K562 (cell line): ENCODE results near the gene RAG2.

ENCODE experiments used
- ELF4 ChIP-seq: fragments of 450-650 bp; formaldehyde crosslinking; IDR thresholded peaks from 2 replicates; pipeline ENCODE4 v1.4.0; 2022; ENCODE audit warnings: missing genetic modification characterization
- JUND ChIP-seq, 2 experiments: IDR thresholded peaks; 2 replicates in 1 of 2; 3 replicates in 1 of 2; pipeline ENCODE4 v1.6.1; 2011; ENCODE audit warnings: borderline replicate concordance in 2 of 2, low read depth in 2 of 2, low read length in 2 of 2, improper control_type of control experiment in 1 of 2, missing biosample characterization in 1 of 2, missing genetic modification characterization in 1 of 2, missing genetic modification reagents in 1 of 2
- MYC ChIP-seq, 2 experiments: fragments of 250-450 bp in 1 of 2; sonication (Bioruptor Pico) in 1 of 2; IDR thresholded peaks; 2 replicates each; pipeline versions ENCODE4 v1.5.1 to v1.6.1; 2012 to 2021; ENCODE audit warnings: low read depth in 2 of 2, borderline replicate concordance in 1 of 2, improper control_type of control experiment in 1 of 2, low read length in 1 of 2, mild to moderate bottlenecking in 1 of 2, moderate library complexity in 1 of 2
- SMAD4 ChIP-seq: fragments of 250-450 bp; sonication (Bioruptor Pico); conservative IDR thresholded peaks from 2 replicates; pipeline ENCODE4 v1.8.0; 2021; ENCODE audit warnings: inconsistent platforms, mild to moderate bottlenecking, moderate library complexity
- TF ChIP-seq, protein P1 (sequence below), 3 experiments: IDR thresholded peaks in 2 of 3; conservative IDR thresholded peaks in 1 of 3; 2 replicates each; pipeline ENCODE4 v1.5.1; 2011 to 2012; ENCODE audit warnings: low read length in 3 of 3, mild to moderate bottlenecking in 3 of 3, control low read depth in 2 of 3, improper control_type of control experiment in 1 of 3, inconsistent platforms in 1 of 3, low read depth in 1 of 3, mixed read lengths in 1 of 3, moderate library complexity in 1 of 3; ENCODE audit not compliant: insufficient read depth in 2 of 3

DNA sequence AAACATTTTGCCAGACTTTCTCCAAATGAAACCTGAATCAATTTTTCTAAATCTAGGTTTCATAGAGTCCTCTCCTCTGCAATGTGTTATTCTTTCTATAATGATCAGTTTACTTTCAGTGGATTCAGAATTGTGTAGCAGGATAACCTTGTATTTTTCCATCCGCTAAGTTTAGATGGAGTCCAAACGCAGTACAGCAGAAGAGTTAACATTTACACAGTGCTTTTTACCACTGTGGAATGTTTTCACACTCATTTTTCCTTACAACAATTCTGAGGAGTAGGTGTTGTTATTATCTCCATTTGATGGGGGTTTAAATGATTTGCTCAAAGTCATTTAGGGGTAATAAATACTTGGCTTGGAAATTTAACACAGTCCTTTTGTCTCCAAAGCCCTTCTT lies 20.7 kb downstream of the RAG2 start:
- TF ChIP-seq JUND (IDR thresholded peaks at IDR 0.05; ENCODE audit: borderline replicate concordance, low read depth, low read length) (no peak), JUND (tag; IDR thresholded peaks at IDR 0.05; ENCODE audit: borderline replicate concordance, low read depth, low read length) (no peak), SMAD4 (CRISPR knock-in tag) (no peak), MYC (IDR thresholded peaks at IDR 0.05; ENCODE audit: low read depth, low read length) (no peak), MYC (CRISPR knock-in tag; IDR thresholded peaks at IDR 0.05; ENCODE audit: borderline replicate concordance, low read depth) (no peak), ELF4 (CRISPR knock-in tag) (no peak)
- TF ChIP-seq, protein P1, sequence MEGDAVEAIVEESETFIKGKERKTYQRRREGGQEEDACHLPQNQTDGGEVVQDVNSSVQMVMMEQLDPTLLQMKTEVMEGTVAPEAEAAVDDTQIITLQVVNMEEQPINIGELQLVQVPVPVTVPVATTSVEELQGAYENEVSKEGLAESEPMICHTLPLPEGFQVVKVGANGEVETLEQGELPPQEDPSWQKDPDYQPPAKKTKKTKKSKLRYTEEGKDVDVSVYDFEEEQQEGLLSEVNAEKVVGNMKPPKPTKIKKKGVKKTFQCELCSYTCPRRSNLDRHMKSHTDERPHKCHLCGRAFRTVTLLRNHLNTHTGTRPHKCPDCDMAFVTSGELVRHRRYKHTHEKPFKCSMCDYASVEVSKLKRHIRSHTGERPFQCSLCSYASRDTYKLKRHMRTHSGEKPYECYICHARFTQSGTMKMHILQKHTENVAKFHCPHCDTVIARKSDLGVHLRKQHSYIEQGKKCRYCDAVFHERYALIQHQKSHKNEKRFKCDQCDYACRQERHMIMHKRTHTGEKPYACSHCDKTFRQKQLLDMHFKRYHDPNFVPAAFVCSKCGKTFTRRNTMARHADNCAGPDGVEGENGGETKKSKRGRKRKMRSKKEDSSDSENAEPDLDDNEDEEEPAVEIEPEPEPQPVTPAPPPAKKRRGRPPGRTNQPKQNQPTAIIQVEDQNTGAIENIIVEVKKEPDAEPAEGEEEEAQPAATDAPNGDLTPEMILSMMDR (IDR thresholded peaks at IDR 0.05 in 2 of 3, conservative IDR thresholded peaks at IDR 0.05 in 1 of 3; ENCODE audit: insufficient read depth in 2 of 3, low read depth in 1 of 3, low read length in 3 of 3) = no peak
